Calu3 (cell line): ENCODE data around the gene SH3BGRL3. TPM values are rescaled to one million over a fixed set of nuclear protein-coding genes. Genes with fewer than 3 reads are reported as not detected.

Experiments
- BruUV-seq: library from RNA; stranded (reverse); fragments of 400-500 nt; replicated peaks from 2 replicates; lab custom pipeline; 2021; lab: Mats Ljungman, UMichigan
- CTCF ChIA-PET: fragments of 300-600 bp; sonication (Branson Sonifier 250); formaldehyde crosslinking; loops from one replicate; lab custom pipeline; 2022; ENCODE audit warnings: antibody characterized with exemption; lab: Charles Lee
- DNase-seq: peaks from one replicate; pipeline ENCODE4 v3.0.0; 2022
- H3K27ac Mint-ChIP-seq: one replicate; pipeline ENCODE4 v1.8.0; 2022; ENCODE audit warnings: mixed read lengths; ENCODE audit not compliant: unreplicated experiment
- H3K27me3 Mint-ChIP-seq: one replicate; pipeline ENCODE4 v1.8.0; 2022; ENCODE audit warnings: mixed read lengths; ENCODE audit not compliant: unreplicated experiment
- H3K36me3 Mint-ChIP-seq: one replicate; pipeline ENCODE4 v1.8.0; 2022; ENCODE audit warnings: mild to moderate bottlenecking, moderate library complexity, mixed read lengths; ENCODE audit not compliant: insufficient read depth, unreplicated experiment
- H3K4me1 Mint-ChIP-seq: one replicate; pipeline ENCODE4 v1.8.0; 2022; ENCODE audit warnings: mild to moderate bottlenecking, low read depth, mixed read lengths; ENCODE audit not compliant: unreplicated experiment
- H3K4me3 Mint-ChIP-seq: one replicate; pipeline ENCODE4 v1.8.0; 2022; ENCODE audit warnings: mild to moderate bottlenecking, low read depth, moderate library complexity, mixed read lengths; ENCODE audit not compliant: unreplicated experiment
- H3K9me3 Mint-ChIP-seq: one replicate; pipeline ENCODE4 v1.8.0; 2022; ENCODE audit warnings: low read depth, mixed read lengths; ENCODE audit not compliant: unreplicated experiment
- CTCF ChIP-seq: fragments of 200-600 bp; IDR thresholded peaks from one replicate; pipeline ENCODE4 v1.8.0; 2022; ENCODE audit warnings: antibody characterized with exemption; ENCODE audit not compliant: unreplicated experiment
- intact Hi-C: fragments of 100-400 bp; cut with micrococcal nuclease; formaldehyde crosslinking; loops from one replicate; pipeline ENCODE4 v1.10.0; 2022; ENCODE audit not compliant: unreplicated experiment
- total RNA-seq: library from RNA; stranded (reverse); gene quantifications from 2 replicates; pipeline ENCODE4 v1.2.3, GENCODE V29; 2022

SH3BGRL3 gene
- total RNA-seq, 1 experiment from 2014 or later = 74.6 TPM

GRCh38 chr1:26320896-26321295 lies 41.0 kb downstream of the SH3BGRL3 start:
- H3K36me3 Mint-ChIP-seq = no peaks in the 10 kb centered on the region
- CTCF ChIA-PET = interaction anchor here (1.0 to 2.9 kb wide), 4 partner anchors 35 to 70 kb away, joined by 3 to 8 read pairs (median 4); no protein-coding TSS in a partner anchor
- intact Hi-C loops = loop anchor here (2.0 to 5.0 kb wide), 2 partner anchors 41 to 46 kb away; no protein-coding TSS in a partner anchor
- no peaks in the 10 kb centered on the region for H3K9me3 Mint-ChIP-seq
- H3K4me3 Mint-ChIP-seq = no peak overlapping the region
- no peaks in the 10 kb centered on the region for H3K27me3 Mint-ChIP-seq
- H3K4me1 Mint-ChIP-seq = peaks cover 8% of the 10 kb centered on the region
- no peak for DNase-seq
- BruUV-seq = no TSS peak
- H3K27ac Mint-ChIP-seq = no peak overlapping the region
- no peak for TF ChIP-seq CTCF

DNA sequence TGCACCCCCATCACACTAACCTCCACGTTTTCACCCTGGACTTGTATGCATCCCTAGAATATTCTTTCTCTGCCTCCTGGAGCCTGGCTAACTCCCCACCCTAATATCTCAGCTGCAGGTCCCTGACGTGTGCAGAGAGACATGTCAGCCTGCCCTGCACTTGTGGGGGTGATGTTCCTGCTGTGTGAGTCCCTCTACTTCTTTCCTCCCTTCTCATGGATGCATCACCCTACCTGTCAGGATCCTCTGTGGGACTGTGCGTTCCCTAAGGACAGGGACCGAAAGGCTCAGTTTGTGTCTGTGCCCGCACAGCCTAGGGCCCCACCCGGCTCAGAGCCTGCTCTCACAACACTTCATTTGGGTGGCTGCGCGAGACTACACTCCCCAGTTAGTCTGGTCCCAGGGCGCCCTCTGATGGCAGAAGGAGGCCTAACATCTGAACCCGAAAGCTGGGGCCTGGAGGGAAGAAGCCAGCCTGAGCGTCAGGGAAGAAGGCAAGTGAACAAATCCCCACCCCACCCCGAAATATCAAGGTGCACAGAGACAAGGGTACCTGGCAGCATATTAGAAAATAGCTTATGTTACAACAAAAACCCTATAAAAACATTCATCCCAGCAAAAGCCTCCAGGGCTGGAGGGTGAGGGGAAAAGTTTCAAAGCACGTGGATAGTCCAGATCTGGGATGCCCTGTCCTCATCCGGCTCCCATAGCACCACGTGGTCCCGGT lies 41.6 kb downstream of the SH3BGRL3 start:
- Mint-ChIP-seq H3K27me3 (no peaks in the 10 kb centered on the region), H3K36me3 (no peaks in the 10 kb centered on the region), H3K9me3 (no peaks in the 10 kb centered on the region), H3K4me3 (no peak overlapping the region), H3K27ac (no peak overlapping the region), H3K4me1 (peaks cover 8% of the 10 kb centered on the region)
- DNase-seq = peak; percentile 88
- peak; percentile 66 for TF ChIP-seq CTCF
- CTCF ChIA-PET = interaction anchor here (0.6 to 2.9 kb wide), 7 partner anchors 16 to 180 kb away, joined by 3 to 8 read pairs (median 3); no protein-coding TSS in a partner anchor
- intact Hi-C loops = loop anchor here (2.0 to 5.0 kb wide), 2 partner anchors 41 to 47 kb away; no protein-coding TSS in a partner anchor
- BruUV-seq = no TSS peak

DNA sequence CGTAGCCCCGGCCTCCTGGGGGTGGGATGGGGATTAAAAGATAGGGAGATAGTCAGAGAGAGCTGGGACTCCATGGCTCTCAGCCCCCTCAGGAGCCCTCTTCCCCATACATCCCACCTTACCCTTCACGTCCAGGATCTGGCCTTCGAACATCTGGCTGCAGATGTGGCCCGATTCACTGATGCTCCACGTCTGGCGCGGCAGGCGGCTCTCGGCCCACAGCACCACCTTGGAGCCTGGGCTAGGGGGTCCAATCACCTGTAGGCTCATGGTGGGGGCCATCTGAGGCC lies 42.1 kb downstream of the SH3BGRL3 start:
- no peak overlapping the region for H3K4me3 Mint-ChIP-seq
- CTCF ChIA-PET = interaction anchor here (0.6 to 2.9 kb wide), 6 partner anchors 16 to 180 kb away, joined by 3 to 8 read pairs (median 3); no protein-coding TSS in a partner anchor
- no peak for TF ChIP-seq CTCF
- H3K9me3 Mint-ChIP-seq = no peaks in the 10 kb centered on the region
- no TSS peak for BruUV-seq
- no peak overlapping the region for H3K27ac Mint-ChIP-seq
- H3K36me3 Mint-ChIP-seq = no peaks in the 10 kb centered on the region
- no peaks in the 10 kb centered on the region for H3K27me3 Mint-ChIP-seq
- H3K4me1 Mint-ChIP-seq = peaks cover 8% of the 10 kb centered on the region
- intact Hi-C loops = loop anchor here (5.0 kb wide), 1 partner anchor 40 kb away; no protein-coding TSS in a partner anchor
- DNase-seq = no peak

- no peaks in the 10 kb centered on the region for H3K36me3 Mint-ChIP-seq
- intact Hi-C loops = loop anchor here (5.0 kb wide), 1 partner anchor 39 kb away; no protein-coding TSS in a partner anchor
- H3K4me3 Mint-ChIP-seq = no peak overlapping the region
These were observed 43.5 kb downstream of the SH3BGRL3 start for GRCh38 chr1:26323382-26323781.

More at GRCh38 chr1:26323382-26323781, 43.5 kb downstream of the SH3BGRL3 start:
- no peak overlapping the region for H3K27ac Mint-ChIP-seq
- H3K4me1 Mint-ChIP-seq = peaks cover 8% of the 10 kb centered on the region
- no TSS peak for BruUV-seq
- DNase-seq = no peak
- no peaks in the 10 kb centered on the region for H3K27me3 Mint-ChIP-seq
- no peaks in the 10 kb centered on the region for H3K9me3 Mint-ChIP-seq
- no peak for TF ChIP-seq CTCF
- CTCF ChIA-PET = interaction anchor here (2.9 kb wide), 1 partner anchor 68 kb away, joined by 8 read pairs; no protein-coding TSS in a partner anchor
